NCI-H2227 treated with DMSO at 0.1 percent for 48 hours (cell line): Measurements from ENCODE around the gene ALDH1A3.

ENCODE experiments used
- DNase-seq: peaks from one replicate; lab custom pipeline; 2025; lab: John Stamatoyannopoulos, UW

ALDH1A3 gene

DNA sequence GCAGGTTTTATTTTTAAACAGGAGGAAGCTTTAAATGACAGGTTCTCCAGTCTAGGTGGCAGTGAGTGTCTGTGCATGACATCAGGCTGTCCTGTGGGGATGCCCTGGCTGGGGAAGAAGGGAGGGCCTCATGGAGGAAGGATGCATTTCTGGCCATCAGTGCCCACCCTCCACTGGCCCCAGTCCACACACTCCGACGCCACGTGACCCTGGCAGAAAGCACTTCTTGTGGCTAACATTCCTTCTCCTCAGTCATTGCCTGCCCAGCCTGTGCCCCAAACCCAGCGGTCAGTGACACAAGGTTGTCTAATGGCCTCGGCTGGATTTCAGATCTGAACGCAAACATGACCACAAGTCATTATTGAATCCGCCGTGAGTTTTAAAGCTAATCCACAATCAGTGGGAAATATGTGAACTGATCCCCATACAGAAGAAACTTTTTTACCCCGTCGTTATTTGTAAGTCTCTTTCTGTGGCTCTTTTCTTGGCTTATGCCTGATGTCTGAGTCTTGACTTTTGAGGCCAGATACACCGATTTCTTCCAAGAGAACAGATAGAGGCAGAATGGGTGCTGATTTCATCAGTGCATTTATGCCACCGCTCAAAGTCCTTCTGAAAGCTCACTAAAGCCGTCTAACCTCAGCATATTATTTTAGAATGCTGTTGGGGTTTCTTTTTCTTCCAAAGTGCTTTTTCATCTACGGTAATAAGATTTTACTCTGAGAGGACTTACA lies 22.2 kb downstream of the ALDH1A3 start:
- no peak for DNase-seq

DNA sequence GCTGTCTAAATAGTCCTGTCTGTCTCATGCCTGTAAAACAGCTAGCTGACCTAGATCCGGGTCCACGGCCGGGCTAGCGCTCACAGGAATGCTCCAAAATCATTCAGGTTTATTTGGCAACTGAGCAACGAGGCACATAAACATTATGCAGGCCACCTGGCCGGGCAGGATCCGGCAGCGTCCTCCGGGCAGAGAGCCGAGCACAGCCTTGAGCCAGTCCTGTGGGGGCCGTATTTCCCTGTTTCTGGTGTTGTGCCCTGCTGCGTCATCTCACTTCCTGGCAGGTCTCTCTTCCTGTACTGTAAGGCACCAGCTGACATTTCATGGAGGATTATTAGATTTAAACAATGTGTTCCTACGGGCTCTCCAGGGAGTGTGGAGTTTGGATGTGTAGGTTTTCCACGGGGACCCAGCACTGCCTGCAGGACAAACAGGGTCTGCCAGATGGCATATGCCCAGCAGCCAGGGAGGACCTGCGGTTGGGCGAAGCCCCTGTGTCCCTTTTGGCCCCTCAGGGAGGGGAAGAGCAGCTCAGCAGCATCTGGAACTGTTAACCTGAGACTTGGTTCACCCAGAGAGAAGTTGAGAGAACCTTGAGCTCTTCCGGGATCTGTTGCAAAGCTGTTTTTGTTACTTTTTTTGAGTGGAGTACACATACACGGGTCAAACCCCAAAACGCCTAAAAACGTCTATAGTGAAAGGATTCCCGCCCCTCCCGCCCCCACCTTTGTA lies 23.0 kb downstream of the ALDH1A3 start:
- DNase-seq = no peak

DNA sequence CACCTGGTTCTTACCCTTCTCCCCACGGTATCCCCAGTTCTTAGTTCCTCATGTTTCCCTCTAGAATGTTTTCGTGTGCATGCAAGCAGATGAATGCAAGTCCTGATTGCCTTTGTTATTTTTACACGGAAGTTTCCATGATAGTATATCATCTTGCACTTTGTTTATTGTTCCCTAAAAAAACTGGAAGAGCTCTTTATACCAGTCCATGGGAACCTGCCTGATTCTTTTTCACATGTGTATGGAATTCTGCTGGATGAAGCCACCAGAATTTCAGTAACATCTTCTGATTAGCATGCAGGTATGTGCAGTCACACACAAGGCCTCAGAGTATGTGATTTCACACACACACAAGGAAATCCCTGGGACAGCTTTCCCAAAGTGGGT lies 23.5 kb downstream of the ALDH1A3 start:
- DNase-seq = no peak

DNA sequence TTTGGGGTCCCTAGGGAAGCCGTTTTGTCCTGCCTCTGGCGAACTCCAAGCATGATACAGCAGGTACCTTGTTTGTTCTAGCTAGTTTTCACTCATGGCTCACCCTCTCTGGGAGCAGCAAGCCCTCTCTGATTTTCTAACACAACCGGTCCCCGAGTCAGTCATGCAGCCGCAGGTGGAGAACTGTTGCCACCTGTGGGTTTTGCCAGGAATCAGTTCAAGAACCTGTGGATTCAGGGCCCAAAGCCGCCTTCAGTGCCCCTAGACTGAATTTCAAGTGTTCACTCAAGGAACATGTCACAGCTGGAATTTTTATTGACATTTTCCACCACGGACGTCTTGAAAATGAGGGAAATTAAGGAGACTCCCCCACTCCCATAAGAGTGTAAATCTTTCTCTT lies 26.2 kb downstream of the ALDH1A3 start:
- DNase-seq = no peak

DNA sequence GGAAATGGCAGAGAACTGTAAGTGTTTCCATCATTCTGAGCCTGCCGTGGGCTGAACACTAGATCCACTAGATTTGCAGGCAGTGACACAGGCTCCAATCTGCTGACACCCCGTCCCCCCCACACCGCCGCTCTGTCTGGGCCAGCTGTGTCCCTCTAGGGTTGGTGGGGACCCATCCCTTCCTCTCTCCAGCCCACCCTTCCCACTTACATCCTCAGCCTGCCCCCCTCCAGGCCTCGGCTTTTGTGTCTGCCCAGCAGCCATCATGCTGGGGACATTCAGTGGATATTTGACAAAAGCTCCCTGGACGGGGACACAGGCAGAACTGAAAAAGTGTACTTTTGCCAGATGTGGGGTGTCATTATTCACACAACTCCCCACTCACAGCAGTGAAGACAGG lies 28.8 kb downstream of the ALDH1A3 start:
- DNase-seq = no peak

DNA sequence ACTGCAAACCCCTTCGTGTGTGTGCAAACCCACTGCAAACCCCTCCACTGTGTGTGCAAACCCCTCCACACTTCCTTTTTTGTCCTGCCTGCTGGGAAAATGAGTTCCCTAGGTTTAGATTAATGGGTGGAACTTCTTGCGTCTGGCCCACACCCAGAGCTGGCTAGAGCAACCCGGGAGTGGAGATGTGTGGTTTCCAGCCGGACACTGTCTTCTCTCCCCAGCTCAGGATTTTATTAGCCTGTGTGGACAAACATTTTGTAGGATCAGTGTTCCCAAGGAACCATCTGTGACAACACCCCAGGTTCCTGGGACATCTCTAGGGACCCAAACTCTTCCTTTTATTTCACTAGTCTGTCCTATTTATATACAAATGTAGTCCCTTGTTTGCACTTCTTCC lies 29.9 kb downstream of the ALDH1A3 start:
- no peak for DNase-seq

DNA sequence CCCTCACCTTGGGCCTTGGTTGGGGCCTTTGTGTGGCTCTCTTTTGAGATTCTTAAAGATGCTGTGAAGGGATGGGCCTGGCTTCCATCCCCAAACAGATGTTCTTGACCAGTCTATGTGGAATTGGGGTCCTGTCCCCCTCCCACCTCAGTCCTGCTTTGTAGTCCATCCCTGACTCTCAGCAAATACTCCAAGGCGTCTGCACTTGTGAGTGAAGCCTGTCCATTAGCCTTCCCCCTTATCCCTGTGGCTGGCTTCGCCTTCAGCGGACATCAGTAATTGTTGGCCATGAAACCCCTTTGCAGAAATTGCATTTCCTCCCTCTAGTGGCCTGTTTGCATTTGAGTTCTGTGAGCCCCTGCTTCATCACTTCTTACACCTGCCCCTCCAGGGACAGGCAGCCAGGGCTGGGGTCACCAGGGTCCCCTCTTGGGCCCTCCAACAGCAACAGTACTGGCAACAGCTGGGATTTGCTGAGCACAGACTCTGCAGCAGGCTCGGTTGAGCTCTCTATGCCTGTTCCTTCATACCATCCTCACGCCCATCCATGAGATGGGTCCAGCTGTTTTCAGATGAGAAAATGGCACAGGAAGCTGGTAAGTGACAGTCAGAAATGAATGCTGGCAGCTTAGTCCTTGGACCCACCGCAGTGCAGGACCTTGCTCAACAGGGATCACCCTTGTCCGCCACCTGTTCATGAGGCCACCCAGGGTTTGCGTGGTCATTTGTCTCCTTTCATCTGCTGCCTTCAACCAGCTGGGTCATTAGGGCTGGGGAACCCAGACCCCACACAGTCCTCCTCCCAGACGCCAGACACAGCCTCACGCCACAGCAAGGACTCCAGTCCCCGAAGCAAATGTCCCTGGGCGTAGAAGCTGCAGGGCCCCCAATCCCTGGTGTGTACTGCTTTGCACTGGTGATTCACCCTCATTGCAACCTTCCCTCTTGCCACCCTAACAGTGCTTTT lies 30.6 kb downstream of the ALDH1A3 start:
- no peak for DNase-seq

DNA sequence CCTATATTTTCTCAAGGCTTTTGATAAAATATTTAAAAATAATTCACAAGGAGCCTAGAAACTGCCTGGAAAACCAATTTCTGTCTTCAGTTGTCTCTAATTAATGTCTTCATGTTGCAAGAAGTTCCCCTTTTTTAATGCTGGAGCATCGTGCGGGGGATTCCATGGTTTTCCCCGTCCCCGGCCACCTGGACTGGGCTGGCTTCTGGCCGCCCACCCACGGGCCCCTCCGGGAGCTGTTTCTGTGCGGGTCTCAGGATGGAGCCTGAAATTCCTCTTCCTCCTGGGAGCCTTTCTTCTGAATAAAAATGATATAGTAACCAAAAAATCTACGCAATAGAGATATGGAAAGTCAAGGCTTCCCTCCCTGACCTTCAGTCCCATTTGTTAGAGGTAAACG lies 31.5 kb downstream of the ALDH1A3 start:
- DNase-seq = no peak

DNA sequence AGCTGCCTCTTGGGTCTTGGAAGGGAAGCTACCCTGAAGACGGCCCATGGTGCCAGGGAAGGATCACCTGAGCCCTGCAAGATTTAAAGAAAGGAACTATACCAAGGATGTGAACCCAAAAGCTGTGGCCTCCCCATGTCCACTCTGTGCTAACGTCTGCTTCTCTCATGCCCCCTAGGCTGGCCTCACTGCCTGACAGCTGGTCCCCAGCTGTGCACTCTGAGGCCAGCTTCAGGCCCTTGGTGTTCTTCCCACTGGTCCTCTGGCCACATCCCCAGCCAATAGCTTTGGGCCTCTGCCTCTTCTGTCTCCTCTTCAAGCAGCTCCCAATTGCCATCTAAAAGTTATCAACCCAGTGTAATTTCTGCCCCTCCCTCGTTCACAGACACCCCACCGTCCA lies 34.3 kb downstream of the ALDH1A3 start:
- no peak for DNase-seq

DNA sequence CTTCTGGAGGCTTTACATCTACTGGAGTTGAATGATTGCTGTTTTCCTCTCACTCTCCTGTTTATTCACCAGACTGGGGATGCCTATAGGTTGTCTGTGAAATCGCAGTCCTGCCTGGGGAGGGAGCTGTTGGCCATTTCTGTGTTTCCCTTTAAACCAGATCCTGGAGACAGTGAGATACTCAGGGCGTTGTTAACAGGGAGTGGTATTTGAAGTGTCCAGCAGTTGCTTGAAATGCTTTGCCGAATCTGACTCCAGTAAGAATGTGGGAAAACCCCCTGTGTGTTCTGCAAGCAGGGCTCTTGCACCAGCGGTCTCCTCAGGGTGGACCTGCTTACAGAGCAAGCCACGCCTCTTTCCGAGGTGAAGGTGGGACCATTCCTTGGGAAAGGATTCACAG lies 35.2 kb downstream of the ALDH1A3 start:
- DNase-seq = no peak

DNA sequence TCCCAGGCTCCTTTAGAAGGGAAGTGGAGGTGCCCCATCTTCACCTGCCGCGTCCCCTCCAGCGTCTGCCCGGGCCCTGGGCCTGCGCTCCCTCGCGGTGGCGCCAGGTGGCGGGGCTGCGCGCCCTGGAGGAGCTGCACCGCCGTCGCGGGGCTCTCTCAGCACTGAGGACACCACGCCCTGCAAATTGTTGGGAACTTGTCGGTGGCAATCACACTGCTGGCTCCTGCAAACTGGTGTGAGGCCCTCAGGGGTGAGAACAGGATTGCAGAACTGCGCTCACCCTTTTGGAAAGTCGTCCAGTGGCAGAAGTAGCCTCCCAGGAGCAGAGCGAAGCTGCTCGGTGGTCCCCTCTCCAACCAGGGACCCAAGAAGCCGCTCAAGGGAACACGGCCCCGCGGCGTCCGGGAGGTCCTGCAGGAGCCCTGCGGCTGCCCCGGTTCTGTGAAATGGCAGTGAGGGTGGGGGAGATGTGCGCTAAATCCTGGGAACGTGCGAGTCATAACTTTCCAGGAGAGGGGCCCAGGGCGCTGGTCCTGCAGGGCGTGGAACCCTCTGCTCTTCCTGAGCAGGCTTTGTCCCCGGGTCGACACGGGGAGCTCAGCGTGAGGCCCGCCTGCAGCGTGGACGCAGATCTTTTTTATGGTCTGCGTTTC lies 38.5 kb downstream of the ALDH1A3 start:
- peak; percentile 7 for DNase-seq

DNA sequence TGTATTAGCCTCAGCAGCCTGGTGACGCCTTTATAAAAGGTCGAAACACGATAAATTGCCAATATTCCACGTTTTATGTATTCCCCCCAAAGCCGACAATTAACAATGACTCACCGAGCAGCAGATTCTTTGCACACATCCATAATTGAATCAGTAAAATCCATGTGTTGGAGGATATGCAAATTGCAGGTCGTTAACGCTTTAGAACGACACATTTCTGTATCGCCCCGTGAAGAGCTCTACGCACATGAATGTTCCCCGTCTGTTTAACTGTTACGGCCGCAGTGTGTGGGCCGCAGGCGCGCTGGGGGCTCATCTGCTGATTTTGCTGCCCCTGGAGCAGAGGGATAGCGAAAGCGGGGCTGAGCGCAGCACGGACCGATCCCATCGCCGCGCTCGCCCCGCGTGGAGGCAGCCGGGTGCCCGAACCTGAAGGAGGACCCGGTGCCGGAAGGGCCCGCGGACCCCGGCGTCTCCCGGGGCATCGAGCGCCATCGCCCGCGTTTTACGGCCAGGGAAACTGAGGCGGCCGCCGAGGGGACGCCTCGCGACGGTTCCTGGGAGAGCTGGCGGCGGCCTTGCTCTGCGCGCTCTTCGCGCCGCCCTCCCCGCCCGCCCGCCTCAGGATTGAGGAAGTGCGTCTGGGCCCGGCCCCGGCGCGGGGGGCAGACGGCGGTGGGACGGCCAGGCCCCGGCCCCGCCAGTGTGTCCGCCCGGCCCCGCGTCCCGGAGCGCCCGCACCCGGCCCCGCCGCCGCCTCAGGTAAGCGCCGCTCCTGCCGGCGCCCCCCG lies 39.3 kb downstream of the ALDH1A3 start, which contains the start of gene LRRK1:
Gene LRRK1, plus strand, starts transcription at position 668 of the 791 bp plus-strand sequence. CDS start 5,276 bp downstream, outside the sequence.
- DNase-seq = no peak

DNA sequence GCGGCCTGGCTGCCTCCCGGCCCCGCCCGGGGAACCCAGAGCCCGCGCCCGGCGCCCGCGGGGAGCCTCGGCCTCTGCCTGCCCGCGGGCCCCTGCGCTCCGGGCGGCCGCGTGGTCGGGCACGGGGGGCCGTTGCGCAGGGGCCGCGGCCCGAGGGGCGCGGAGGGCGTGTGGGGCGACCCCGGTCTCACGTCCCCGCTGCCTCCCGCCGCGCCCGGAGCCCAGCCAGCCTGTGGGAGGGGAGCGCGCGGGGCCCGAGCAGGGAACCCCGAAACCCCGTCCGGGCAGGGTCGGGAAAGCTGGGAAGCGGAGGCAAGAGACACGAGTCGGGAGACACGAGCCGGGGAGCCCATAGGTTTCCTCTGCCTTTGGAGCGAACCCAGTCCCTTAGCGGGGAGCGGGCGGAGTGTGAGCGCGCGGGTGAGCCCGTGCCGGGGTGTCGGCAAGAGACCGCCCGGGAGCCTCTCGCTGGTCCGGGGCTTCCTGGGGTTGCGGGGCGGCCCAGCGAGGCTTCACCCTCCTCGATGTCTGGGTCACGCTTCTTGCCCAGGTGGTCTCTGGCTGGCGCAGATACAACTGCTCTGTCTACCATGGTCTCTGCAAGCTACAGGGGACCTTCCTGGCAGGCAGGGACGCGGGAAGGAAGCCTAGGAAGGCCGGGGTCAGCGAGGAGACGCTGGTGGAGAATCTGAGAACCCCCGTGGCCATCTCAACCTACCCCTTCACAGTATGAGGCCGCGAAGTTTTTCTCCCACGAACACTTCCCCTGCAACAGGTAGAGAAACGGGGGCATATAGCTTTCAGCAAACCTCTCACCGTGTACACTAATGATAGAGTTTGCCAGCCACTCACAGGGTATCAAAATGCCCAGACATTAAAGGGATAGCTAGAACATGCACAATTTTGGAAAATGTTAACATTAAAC lies 40.1 kb downstream of the ALDH1A3 start:
- DNase-seq = no peak

DNA sequence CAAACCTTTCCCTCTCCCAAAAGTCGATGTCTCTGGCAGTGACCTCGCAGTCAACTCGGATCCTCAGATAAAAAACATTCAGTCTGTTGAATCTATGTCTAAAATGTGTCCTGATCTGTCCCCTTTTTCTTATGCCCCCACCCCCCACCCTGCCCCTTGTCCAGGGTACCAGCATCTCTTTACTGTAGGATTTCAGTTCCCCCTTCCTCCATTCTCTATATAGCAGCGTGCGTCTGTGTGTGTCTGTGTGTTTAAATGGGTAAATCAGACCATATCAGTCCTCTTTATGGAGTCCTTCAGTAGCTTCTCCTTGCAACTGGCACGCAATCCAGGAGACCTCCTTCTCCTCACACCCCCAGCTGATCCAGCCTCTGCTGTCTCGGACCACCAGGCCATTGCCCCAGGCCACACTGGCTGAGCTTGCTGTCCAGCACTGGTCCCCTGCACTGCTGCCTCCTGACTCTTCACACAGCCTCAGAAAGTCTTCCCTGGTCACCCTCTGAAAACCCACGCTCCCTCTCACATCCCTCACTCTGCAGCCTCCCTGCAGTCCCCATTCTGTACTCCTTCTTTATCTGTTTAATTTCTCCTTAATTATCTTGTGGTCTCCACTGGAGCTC lies 41.0 kb downstream of the ALDH1A3 start:
- DNase-seq = no peak

DNA sequence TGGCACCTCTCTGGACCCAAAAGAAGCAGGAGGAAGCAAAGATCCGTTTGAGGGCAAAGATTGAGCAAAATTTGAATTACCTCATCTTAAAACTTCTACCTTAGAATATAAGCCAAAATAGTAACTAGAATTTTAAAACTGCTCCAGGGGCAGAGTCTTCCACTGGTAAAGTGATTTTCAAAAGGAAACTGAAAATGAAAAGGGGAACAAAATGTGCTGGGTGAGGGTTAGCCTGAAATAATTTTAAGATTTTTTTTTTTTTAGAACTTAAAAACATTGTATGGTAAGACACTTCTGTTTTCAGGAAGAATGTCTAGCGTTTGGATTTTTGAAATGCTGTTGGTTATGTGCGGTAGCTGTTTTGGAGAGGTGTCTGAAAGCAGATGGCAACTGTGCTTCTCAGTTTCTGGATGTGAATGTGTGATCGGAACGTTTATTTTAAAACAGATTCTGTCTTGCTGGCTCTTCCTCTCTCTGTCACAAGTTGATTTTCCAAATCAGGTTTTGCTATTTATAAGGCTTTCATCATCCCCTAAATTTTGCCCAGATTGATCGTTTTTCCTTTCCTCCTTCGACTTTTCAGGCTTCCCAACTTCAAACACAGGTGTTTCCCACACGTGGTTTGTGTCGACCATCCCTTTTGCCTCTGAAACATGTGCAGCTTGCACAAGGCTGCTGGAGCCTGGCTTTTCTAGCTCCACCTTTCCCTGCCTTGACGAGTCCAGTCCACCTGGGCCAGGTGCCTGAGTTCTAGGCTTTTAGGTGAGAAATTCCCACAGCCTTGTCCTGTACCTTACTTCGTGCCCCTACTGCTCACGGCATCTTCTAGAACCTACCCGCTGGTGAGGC lies 42.8 kb downstream of the ALDH1A3 start:
- DNase-seq = no peak

DNA sequence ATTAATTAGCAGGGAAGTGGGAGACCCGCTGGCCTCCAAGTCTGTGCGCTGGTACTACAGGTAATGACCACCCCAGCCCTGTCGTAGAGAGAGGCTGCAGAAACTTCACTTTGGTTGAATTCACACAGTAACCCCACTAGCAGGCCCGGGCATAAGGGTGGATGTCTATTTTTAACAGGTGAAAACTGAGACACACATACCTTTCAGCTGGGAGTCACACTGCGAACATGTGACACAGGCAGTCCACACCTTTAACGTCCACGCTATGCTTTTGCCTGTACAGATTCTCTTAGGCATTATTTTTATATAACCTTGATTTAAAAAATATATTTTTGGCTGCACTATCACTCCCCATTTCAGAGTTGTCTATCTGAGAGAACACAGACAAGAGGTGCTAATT lies 43.4 kb downstream of the ALDH1A3 start:
- DNase-seq = no peak

DNA sequence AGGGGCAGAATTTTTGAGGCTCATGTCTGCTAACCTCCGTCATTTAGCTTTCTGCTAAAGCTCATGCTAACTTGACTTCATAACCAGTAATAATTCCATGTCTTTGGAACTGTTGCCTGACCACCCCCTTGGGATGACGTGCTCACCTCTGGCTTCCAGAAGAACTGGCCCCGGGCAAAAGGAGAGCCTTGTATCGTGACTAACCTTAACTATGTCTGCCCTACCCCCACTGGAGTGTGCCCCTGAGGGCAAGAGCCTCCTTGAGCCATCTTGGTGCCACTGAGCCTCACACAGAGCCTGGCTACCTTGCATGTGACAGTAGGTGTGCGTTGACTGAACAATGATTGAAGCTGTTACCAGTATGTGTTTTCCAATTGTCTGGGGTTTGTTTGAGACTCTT lies 44.3 kb downstream of the ALDH1A3 start:
- no peak for DNase-seq

DNA sequence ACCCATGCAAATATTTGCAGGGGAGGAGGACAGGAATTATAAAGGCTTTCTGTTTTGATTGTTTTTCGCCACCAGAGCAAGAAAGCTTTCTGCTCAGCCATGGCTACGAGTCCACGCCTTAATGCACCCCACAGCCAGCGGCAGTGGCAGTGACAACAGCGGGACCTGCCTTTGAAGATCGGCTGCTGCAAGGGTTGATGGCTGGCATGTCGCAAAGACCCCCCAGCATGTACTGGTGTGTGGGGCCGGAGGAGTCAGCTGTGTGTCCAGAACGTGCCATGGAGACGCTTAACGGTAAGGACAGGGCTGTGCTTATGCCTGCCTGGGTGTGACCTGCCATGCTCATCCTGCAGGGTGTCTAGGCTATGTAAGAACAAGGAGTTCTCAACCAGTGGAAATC lies 44.8 kb downstream of the ALDH1A3 start:
- no peak for DNase-seq

DNA sequence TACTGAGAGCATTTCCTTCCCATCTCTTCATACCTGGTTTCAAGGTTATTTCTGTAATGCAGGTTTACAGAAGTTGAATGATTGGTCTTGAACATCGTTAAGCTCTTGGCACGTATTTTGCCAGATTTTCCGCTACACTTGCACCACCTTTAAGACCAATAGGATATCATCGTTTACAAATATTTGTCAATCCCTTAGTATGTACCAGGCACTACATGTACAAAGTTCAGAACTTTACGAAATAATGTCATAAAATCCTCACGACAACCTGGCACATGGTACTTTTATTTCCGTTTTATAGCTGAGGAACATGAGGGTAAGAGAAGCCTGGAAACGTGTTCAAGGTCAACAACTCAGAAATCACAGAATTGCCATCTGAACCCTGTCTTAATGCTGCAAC lies 45.8 kb downstream of the ALDH1A3 start:
- DNase-seq = no peak
